Ovary (tissue), 9 donors: ENCODE data around the gene DLK1. TPM values are rescaled to one million over a fixed set of nuclear protein-coding genes. Genes with fewer than 3 reads are reported as not detected.

Experiments used
- DNase-seq, 5 donors: peaks; one replicate each; pipeline ENCODE4 v3.0.0-alpha.2; 2019 to 2020
- H3K27ac ChIP-seq, 2 donors: fragments of 200-600 bp; one replicate each; pipeline versions ENCODE4 v1.5.1 to v1.8.0; 2019 to 2022
- H3K27me3 ChIP-seq: fragments of 200-600 bp; one replicate; pipeline ENCODE4 v1.8.0; 2022
- H3K36me3 ChIP-seq: fragments of 200-600 bp; sonication (generic); one replicate; pipeline ENCODE4 v1.5.1; 2019
- H3K4me1 ChIP-seq: one replicate; pipeline ENCODE4 v1.8.1; 2013; ENCODE audit warnings: mild to moderate bottlenecking, moderate library complexity; ENCODE audit not compliant: insufficient read depth
- H3K4me3 ChIP-seq: fragments of 200-600 bp; sonication (generic); one replicate; pipeline ENCODE4 v1.5.1; 2017
- H3K9me3 ChIP-seq, 2 donors: fragments of 200-600 bp in 1 of 2; sonication (generic) in 1 of 2; one replicate each; pipeline versions ENCODE4 v1.5.1 to v1.8.1; 2013 to 2019; ENCODE audit warnings: mild to moderate bottlenecking in 1 of 2, moderate library complexity in 1 of 2
- CTCF ChIP-seq, 3 donors: fragments of 450-650 bp in 2 of 3; fragments of 200-600 bp in 1 of 3; IDR thresholded peaks; one replicate each; pipeline versions ENCODE4 v1.5.1 to v1.8.0; 2016 to 2022; ENCODE audit warnings: antibody characterized with exemption in 3 of 3, mild to moderate bottlenecking in 1 of 3
- EP300 ChIP-seq: sonication (generic); formaldehyde crosslinking; IDR thresholded peaks from one replicate; pipeline ENCODE4 v1.6.1; 2017; ENCODE audit warnings: antibody characterized with exemption
- POLR2A ChIP-seq: fragments of 450-650 bp; IDR thresholded peaks from one replicate; pipeline ENCODE4 v1.6.1; 2017; ENCODE audit warnings: antibody characterized with exemption, mild to moderate bottlenecking, moderate library complexity
- WGBS, 3 donors: extraction: QIAGEN DNeasy Blood & Tissue Kit in 1 of 3; methylation state at CpG; one replicate each; pipeline versions ENCODE4 v1.1.5 to v1.1.7; 2013 to 2017; 5-methylcytosine and 5-hydroxymethylcytosine counted together
- intact Hi-C, 4 donors: fragments of 100-400 bp; cut with DNase I; formaldehyde crosslinking; loops; one replicate each; pipeline versions ENCODE4 v1.11.0 to v1.15.1; 2022 to 2023
- polyA plus RNA-seq, 2 donors: library from polyadenylated mRNA; stranded (reverse); fragments of 200-250 nt in 1 of 2; fragments of 350-450 nt in 1 of 2; fragmentation: Illumina TruSeq in 1 of 2; extraction: RNeasy Lipid Tissue Mini Kit (QIAGEN cat#74804) in 1 of 2; gene quantifications; one replicate each; pipeline ENCODE4 v1.2.3, GENCODE V29; 2013 to 2014
- total RNA-seq, 7 donors: library from RNA; depleted of rRNA in 2 of 7; stranded (reverse); fragments of >200 nt in 2 of 7; fragmentation: NEBNext Ultra II Directional in 3 of 7; extraction: Animal tissue kit (Norgen Biotek cat#: 25700) in 3 of 7; gene quantifications; one replicate each; pipeline versions ENCODE4 v1.1.0 to v1.2.4, GENCODE V29; 2016 to 2023
- donor health status: DM: no; HTN: no; CAD: no; lungs with moderate emphysema.
- donor health status: DM: no; HTN: no; CAD: no.
- donor health status: Bipolar disorder and iron deficiency.
- donor health status: DM: yes; HTN: yes; CAD: no.
- donor health status: DM: no; HTN: no; CAD: no.
- donor health status: DM: yes; HTN: yes; CAD: no.

Gene DLK1
- total and polyA plus RNA-seq, 9 donors, result 34.2 to 1,875 (median 108) TPM

DNA sequence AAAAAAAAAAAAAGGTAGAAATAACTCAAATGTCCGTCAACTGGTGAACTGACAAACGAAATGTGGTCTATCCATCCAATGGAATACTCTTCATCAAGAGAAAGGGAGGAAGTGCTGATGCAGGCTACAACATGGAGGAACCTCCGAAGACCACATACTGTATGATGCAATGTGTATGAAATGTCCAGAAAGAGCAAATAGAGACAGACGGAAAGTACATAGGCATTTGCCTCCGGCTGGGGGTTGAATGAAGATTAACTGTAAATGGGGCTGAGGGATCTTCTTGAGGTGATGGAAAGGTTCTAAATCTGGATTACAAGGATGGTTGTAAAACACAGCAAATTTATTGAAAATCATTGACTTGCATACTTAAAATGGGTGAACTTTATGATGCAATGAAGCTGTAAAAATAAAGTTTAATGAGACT, 35.4 kb downstream of the DLK1 start:
- no peak overlapping the region for H3K4me3 ChIP-seq
- no peak for DNase-seq
- no peaks in the 10 kb centered on the region for H3K4me1 ChIP-seq
- intact Hi-C loops, result no loop called here
- H3K27me3 ChIP-seq, result no peaks in the 10 kb centered on the region
- no peak overlapping the region for H3K27ac ChIP-seq
- WGBS, 3 donors, result 86% methylated on average over 5 of the region's 5 CpGs
- H3K9me3 ChIP-seq, result no peaks in the 10 kb centered on the region
- H3K36me3 ChIP-seq, result no peaks in the 10 kb centered on the region
- no peak for TF ChIP-seq CTCF (IDR thresholded peaks at IDR 0.05)

DNA sequence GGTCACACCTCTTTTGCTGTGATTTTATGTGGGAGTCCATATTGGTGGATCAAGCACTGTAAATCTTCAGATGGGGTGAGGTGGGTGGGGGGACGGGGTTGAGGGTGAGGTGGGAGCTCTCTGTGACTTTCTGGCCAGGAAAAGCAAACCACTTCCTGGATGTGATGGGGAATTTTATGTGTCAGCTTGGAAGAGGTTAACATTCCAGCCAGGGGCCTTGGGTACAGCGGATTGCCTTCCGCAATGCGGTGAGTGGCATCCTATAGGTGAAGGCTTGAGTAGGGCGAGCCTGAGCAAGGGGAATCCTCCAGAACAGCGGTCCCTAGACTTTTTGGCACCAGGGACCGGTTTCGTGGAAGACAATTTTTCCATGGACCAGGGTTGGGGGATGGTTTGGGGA, 36.2 kb downstream of the DLK1 start:
- Histone ChIP-seq H3K4me3 (no peak overlapping the region), H3K9me3 (no peaks in the 10 kb centered on the region), H3K4me1 (no peaks in the 10 kb centered on the region), H3K36me3 (no peaks in the 10 kb centered on the region), H3K27ac (no peak overlapping the region), H3K27me3 (no peaks in the 10 kb centered on the region)
- intact Hi-C loops, result no loop called here
- DNase-seq, result no peak
- no peak for TF ChIP-seq EP300
- TF ChIP-seq CTCF (IDR thresholded peaks at IDR 0.05), result no peak
- TF ChIP-seq POLR2A, result no peak
- WGBS, 3 donors, result 89 to 91% (median 90%) methylated on average over 8 of the region's 8 CpGs

- Histone ChIP-seq H3K27ac (no peak overlapping the region), H3K27me3 (no peaks in the 10 kb centered on the region), H3K9me3 (no peaks in the 10 kb centered on the region), H3K4me1 (no peaks in the 10 kb centered on the region), H3K36me3 (no peaks in the 10 kb centered on the region), H3K4me3 (no peak overlapping the region)
- DNase-seq, result no peak
- TF ChIP-seq CTCF (IDR thresholded peaks at IDR 0.05) (no peak), POLR2A (no peak), EP300 (no peak)
- intact Hi-C loops, result no loop called here
- WGBS, 3 donors, result 85 to 90% (median 88%) methylated on average over 7 of the region's 7 CpGs
Observed at GRCh38 chr14:100764471-100765115, 37.9 kb downstream of the DLK1 start.

GRCh38 chr14:100765296-100765695, 38.6 kb downstream of the DLK1 start:
- DNase-seq, result no peak
- TF ChIP-seq CTCF (IDR thresholded peaks at IDR 0.05), result no peak
- no peak for TF ChIP-seq EP300
- TF ChIP-seq POLR2A, result no peak
- Histone ChIP-seq H3K36me3 (no peaks in the 10 kb centered on the region), H3K27ac (no peak overlapping the region), H3K4me1 (no peaks in the 10 kb centered on the region), H3K4me3 (no peak overlapping the region), H3K27me3 (no peaks in the 10 kb centered on the region), H3K9me3 (no peaks in the 10 kb centered on the region)
- intact Hi-C loops, result no loop called here
- WGBS, 3 donors, result 90 to 100% (median 97%) methylated on average over 2 of the region's 2 CpGs
